GM12801 (cell line): ENCODE results near the gene MCOLN1.

Experiments used
- CTCF ChIP-seq: IDR thresholded peaks from one replicate; pipeline ENCODE4 v1.5.1; 2011; ENCODE audit warnings: control low read depth; ENCODE audit not compliant: insufficient read length; ENCODE audit errors: extremely low read depth

Gene MCOLN1

GRCh38 chr19:7522072-7522922 lies at the start of gene MCOLN1:
MCOLN1 (plus strand) TSS chr19:7522624; CDS start chr19:7522751, 127 bp downstream.
- no peak for TF ChIP-seq CTCF

- TF ChIP-seq CTCF = no peak
These were observed 46.8 kb upstream of the MCOLN1 start for GRCh38 chr19:7475665-7476064.

GRCh38 chr19:7476241-7476640 lies 46.2 kb upstream of the MCOLN1 start:
- TF ChIP-seq CTCF = no peak

DNA sequence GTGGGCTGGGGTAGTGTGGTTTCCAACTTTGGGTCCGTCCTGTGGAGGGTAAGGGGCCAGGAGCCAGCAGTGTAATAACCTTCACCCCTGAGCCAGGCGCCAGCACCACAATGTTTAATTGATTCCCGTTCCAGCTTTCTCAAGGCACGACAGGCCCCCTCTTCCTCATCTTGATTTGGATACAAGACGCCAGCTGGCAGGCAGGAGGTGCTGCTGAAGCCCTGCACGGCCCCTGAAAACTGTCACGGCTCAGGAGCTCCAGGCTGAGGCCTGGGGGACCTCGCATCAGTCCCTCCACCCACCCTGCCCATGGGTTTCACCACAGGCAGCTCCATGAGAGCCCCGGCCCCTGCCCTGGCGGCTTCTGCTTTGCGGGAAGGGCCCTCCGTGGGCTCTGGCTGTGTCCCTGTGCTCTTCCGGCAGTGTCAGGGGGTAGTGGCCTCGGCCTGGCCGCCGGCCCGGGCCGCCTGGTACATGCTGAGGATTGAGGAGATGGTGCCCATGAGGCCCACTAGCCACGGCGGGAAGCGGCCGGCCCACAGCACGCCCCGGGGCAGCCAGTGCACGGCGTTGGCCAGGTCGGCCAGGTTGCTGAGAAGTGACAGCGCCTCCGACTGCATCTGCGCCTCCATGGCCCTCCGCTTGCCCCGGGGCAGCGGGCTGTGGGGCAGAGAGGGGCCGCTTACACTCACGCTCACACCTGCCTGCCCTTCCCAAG lies 45.5 kb upstream of the MCOLN1 start:
- no peak for TF ChIP-seq CTCF

DNA sequence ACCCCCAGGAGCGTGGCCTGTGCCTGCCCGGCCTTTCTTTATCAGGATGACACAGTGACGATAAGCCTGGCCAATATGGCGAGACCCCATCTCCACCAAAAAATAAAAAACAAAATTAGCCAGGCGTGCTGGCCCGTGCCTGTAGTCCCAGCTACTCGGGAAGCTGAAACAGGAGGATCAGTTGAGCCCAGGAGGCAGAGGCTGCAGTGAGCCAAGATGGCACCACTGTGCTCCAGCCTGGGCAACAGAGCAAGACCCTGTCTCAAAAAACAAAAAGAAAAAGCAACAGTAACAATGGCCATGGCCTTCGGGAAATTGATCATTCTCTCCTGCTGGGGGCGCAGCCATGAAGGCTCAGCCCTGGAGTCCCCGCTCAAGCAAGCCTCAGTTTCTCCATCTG lies 44.7 kb upstream of the MCOLN1 start:
- no peak for TF ChIP-seq CTCF

DNA sequence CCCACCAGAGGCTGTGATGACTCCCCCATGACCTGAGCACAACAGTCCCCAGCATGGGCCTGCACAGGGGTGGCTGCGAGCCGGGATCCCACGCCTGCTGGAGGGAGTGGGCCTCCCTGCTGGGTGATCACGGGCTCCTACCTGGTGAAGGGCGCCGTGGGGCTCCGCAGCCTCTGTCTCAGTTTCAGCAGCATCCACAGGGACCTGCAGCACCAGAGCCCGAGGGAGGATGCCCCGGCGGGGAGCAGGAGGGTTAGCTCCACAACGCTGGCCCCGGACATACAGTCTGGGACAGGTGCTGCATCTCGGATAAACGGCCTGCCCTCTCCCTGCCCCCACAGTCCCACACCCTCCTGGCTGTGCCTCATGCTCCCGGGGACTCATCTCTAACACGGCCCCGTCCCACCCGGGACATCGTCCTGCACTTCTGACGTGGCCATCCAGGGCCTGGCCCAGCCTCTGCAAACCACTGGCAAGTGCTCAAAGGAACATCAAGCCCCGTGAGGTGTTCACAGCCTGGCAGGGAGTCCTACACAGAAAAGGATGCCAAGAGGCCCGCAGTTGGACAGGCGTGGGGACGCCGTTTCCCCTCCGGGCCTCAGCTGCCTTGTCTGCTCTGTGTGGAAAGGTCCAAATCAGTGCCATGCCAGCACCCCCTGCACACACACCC lies 44.1 kb upstream of the MCOLN1 start:
- no peak for TF ChIP-seq CTCF

- no peak for TF ChIP-seq CTCF
These were observed 43.6 kb upstream of the MCOLN1 start for GRCh38 chr19:7478843-7479227.
